BLaER1 treated with 17β-estradiol and CSF1 and Interleukin-3, amounts not matched to agents 10 nM and 100 nM (cell line): ENCODE measurements around the gene ZNF496.

Experiments
- H3K27ac ChIP-seq, 11 experiments: shearing (Covaris generic); formaldehyde crosslinking; 2 replicates each; pipeline ENCODE4 v1.8.1; 2022
- H3K27me3 ChIP-seq, 11 experiments: shearing (Covaris generic); formaldehyde crosslinking; 2 replicates each; pipeline ENCODE4 v1.8.1; 2022
- H3K36me3 ChIP-seq, 11 experiments: shearing (Covaris generic); formaldehyde crosslinking; 2 replicates each; pipeline ENCODE4 v1.8.1; 2022
- H3K4me1 ChIP-seq, 10 experiments: shearing (Covaris generic); formaldehyde crosslinking; 2 replicates each; pipeline ENCODE4 v1.8.1; 2022
- H3K4me2 ChIP-seq, 11 experiments: shearing (Covaris generic); formaldehyde crosslinking; 2 replicates each; pipeline ENCODE4 v1.8.1; 2022
- H3K4me3 ChIP-seq, 10 experiments: shearing (Covaris generic); formaldehyde crosslinking; 2 replicates each; pipeline ENCODE4 v1.8.1; 2022
- H3K9ac ChIP-seq, 11 experiments: shearing (Covaris generic); formaldehyde crosslinking; 2 replicates each; pipeline ENCODE4 v1.8.1; 2022
- H3K9me3 ChIP-seq, 11 experiments: shearing (Covaris generic); formaldehyde crosslinking; replicated peaks in 1 of 11; 2 replicates each; pipeline ENCODE4 v1.8.1; 2022
- H4K20me1 ChIP-seq, 11 experiments: shearing (Covaris generic); formaldehyde crosslinking; 2 replicates each; pipeline ENCODE4 v1.8.1; 2022
- Cebpa-rat ChIP-seq, 11 experiments: shearing (Covaris generic); IDR thresholded peaks; 2 replicates each; pipeline ENCODE4 v1.8.1; 2022

Gene ZNF496

DNA sequence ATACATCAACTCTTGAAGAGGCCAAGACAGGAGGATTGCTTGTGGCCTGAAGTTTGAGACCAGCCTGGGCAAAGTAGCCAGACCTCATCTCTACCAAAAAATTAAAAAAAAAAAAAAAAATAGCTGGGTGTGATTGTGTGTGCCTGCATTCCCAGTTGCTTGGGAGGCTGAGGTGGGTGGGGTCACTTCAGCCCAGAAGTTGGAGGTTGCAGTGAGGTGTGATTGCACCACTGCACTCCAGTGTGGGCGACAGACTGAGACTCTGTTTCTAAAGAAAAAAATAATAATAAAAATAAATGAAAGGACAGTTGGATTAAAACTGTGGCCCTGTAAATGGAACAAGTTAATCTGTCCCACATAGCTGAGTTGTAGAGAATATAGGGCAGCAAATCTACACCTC is 18.9 kb upstream of the ZNF496 start:
- Histone ChIP-seq H3K27ac (no peak overlapping the region), H3K9me3 (peaks cover 22 to 50% (median 37%) of the 10 kb centered on the region in 11 experiments), H3K27me3 (no peaks in the 10 kb centered on the region), H3K4me1 (peaks cover 0 to 5% (median 2%) of the 10 kb centered on the region in 10 experiments; a peak in 9 of 20 replicates), H3K36me3 (0 out of 22 replicates have a peak, but pooled peaks cover 0 to 5% (median 0%) of the 10 kb centered on the region in 11 experiments), H4K20me1 (no peaks in the 10 kb centered on the region), H3K4me2 (no peak overlapping the region), H3K4me3 (no peak overlapping the region), H3K9ac (no peak overlapping the region)
- no peak for TF ChIP-seq Cebpa-rat (IDR thresholded peaks at IDR 0.05)

DNA sequence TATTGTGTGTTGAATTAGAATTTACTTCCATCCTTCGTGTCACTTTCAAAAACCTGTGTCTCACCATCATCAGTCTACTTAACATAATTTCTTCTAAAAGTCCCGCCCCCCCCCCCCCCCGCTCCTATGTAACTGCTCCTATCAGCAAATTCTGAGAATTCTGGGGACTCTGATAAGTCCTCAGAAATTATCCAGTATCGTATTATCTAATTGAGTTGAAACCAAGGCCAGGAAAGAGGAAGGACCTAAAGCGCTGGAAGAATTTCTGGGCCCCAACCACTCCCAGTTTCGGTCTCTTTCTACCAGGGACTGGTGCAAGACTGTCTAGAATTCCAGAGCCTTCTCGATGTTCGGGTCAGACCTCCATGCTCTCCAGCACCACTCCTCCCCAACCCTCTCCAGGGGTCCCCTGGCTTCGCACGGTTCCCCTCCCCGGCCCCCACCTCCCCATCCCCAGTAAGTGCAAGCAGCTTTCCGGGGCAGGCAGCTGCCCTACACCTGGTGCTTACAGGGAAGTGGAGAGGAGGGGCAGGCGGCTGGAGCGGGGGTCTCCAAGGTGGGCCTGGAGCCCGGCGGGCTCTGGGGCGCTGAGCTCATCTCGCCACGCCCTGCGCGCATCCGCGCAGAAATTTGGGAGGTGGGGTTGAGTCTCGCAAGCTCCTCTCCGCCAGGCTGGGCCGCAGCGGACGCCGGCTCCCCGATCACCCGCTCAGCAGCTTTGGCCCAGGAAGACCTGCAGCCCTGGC is 16.0 kb upstream of the ZNF496 start:
- Histone ChIP-seq H3K36me3 (0 out of 22 replicates have a peak, but pooled peaks cover 0 to 5% (median 0%) of the 10 kb centered on the region in 11 experiments), H3K4me3 (no peak overlapping the region), H3K9me3 (peaks cover 16 to 42% (median 30%) of the 10 kb centered on the region in 11 experiments), H3K9ac (no peak overlapping the region), H4K20me1 (no peaks in the 10 kb centered on the region), H3K27me3 (no peaks in the 10 kb centered on the region), H3K4me1 (peaks cover 0 to 13% (median 0%) of the 10 kb centered on the region in 10 experiments; a peak in 8 of 20 replicates), H3K4me2 (0 out of 22 replicates have a peak overlapping the region, but pooled peaks of 1 of the 11 experiments have one; percentile 14), H3K27ac (no peak overlapping the region)
- TF ChIP-seq Cebpa-rat (IDR thresholded peaks at IDR 0.05): no peak

DNA sequence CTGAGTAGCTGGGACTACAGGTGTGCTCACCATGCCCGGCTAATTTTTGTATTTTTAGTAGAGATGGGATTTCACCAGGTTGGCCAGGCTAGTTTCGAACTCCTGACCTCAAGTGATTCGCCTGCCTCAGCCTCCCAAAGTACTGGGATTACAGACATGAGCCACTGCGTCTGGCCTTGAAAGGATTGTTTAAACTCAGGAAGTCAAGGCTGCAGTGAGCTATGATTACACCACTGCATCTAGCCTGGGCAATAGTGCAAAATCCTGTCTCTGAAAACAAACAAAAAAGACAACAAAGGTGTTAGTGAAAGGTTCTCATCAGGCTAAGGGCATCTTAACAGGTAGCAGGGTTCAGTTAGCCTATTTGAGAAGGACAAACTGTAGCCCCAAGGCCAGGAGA is 14.2 kb upstream of the ZNF496 start:
- no peak overlapping the region for H3K27ac ChIP-seq
- TF ChIP-seq Cebpa-rat (IDR thresholded peaks at IDR 0.05): no peak
- no peak overlapping the region for H3K4me2 ChIP-seq
- no peaks in the 10 kb centered on the region for H3K27me3 ChIP-seq
- H4K20me1 ChIP-seq: no peaks in the 10 kb centered on the region
- peaks cover under 1 to 15% (median 9%) of the 10 kb centered on the region in 11 experiments; a peak in 14 of 22 replicates for H3K36me3 ChIP-seq
- peaks cover 7 to 25% (median 15%) of the 10 kb centered on the region in 11 experiments; a peak in 20 of 22 replicates for H3K9me3 ChIP-seq
- no peak overlapping the region for H3K4me3 ChIP-seq
- H3K9ac ChIP-seq: no peak overlapping the region
- peaks cover 0 to 21% (median 0%) of the 10 kb centered on the region in 10 experiments; a peak in 8 of 20 replicates for H3K4me1 ChIP-seq

DNA sequence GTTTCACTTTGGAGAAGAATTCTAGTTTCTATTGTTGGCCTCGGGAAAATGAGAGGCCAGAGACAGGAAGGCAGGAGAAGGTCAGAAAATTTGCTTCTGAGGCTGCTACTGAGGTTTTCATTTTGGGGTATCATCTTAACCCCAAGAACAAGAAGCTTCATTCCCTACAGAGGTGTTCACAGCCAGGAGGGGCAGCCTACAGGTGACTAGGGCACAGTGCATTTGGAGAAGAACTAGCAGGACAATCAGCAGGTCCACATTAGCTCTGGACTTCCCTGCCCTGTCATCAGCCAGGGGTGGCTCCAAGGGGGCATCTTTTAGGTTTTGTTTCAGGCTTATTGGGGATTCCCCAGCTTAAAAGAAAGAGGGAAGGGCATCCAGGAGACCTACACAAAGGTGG is 12.1 kb upstream of the ZNF496 start:
- TF ChIP-seq Cebpa-rat (IDR thresholded peaks at IDR 0.05): no peak

DNA sequence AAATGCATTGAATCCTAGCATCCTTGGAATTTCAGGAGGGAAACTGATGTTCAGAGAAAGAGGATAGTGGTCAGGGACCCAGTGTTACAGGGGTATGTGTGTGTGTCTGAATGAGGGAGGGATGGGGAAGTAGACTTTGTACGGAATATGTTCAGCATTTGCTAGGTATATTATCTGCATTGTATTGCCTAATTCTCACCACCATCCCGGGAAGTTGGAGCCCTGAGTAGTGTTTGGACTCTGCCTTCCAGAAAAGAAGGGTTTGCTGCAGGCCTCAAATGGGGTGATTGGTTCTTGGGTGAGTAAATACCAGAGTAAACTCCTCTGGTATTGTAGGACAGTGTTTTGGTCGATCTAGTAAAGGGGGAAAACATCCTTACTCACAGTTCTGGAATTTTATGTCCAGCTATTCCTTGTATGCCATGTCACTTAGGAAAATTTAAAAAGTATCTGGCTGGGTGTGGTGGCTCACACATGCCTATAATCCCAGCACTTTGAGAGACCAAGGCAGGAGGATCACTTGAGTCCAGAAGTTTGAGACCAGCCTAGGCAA is 7.1 kb upstream of the ZNF496 start:
- H3K9ac ChIP-seq: no peak overlapping the region
- no peak overlapping the region for H3K27ac ChIP-seq
- peaks cover 0 to 51% (median 21%) of the 10 kb centered on the region in 11 experiments; a peak in 12 of 22 replicates for H4K20me1 ChIP-seq
- H3K4me3 ChIP-seq: no peak overlapping the region
- H3K4me1 ChIP-seq: peaks cover 33 to 58% (median 44%) of the 10 kb centered on the region in 10 experiments
- H3K4me2 ChIP-seq: no peak overlapping the region
- no peaks in the 10 kb centered on the region for H3K9me3 ChIP-seq
- no peak for TF ChIP-seq Cebpa-rat (IDR thresholded peaks at IDR 0.05)
- H3K27me3 ChIP-seq: no peaks in the 10 kb centered on the region
- peaks cover 21 to 49% (median 30%) of the 10 kb centered on the region in 11 experiments for H3K36me3 ChIP-seq

More for the DNA sequence above, 12.1 kb upstream of the ZNF496 start:
- Histone ChIP-seq H3K9me3 (peaks cover 0 to 7% (median 0%) of the 10 kb centered on the region in 11 experiments; a peak in 1 of 22 replicates), H3K36me3 (peaks cover 17 to 31% (median 26%) of the 10 kb centered on the region in 11 experiments), H3K4me2 (peak overlapping the region in 2 of 11 experiments; percentile 48 to 50; a peak in 3 of 22 replicates), H3K27ac (no peak overlapping the region), H3K9ac (no peak overlapping the region), H4K20me1 (peaks cover 0 to 9% (median 0%) of the 10 kb centered on the region in 11 experiments; a peak in 3 of 22 replicates), H3K27me3 (no peaks in the 10 kb centered on the region), H3K4me1 (peaks cover 0 to 21% (median 0%) of the 10 kb centered on the region in 10 experiments; a peak in 8 of 20 replicates), H3K4me3 (no peak overlapping the region)

DNA sequence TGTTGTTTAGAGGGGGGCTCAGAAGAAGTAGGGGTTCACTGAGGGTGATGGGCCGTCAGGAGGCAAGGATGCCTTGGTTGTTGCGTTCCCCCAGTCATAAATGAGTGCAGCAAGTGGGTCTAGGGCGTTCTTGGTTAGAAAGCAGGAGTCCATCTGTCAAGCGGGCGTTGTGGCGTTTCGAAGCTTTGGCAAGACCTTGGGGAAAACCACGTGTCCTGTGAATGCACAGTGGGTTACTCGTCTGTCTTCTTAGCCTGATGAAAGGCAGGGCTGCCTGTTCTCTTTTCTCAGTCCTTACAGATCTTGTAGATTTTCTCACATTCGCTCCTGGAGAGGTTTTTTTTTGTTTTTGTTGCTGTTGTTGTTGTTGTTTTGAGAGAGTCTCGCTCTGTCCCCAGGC is 6.3 kb upstream of the ZNF496 start:
- Histone ChIP-seq H3K4me1 (peaks cover 41 to 58% (median 51%) of the 10 kb centered on the region in 10 experiments), H4K20me1 (peaks cover 0 to 58% (median 21%) of the 10 kb centered on the region in 11 experiments; a peak in 12 of 22 replicates)
- TF ChIP-seq Cebpa-rat (IDR thresholded peaks at IDR 0.05): no peak

DNA sequence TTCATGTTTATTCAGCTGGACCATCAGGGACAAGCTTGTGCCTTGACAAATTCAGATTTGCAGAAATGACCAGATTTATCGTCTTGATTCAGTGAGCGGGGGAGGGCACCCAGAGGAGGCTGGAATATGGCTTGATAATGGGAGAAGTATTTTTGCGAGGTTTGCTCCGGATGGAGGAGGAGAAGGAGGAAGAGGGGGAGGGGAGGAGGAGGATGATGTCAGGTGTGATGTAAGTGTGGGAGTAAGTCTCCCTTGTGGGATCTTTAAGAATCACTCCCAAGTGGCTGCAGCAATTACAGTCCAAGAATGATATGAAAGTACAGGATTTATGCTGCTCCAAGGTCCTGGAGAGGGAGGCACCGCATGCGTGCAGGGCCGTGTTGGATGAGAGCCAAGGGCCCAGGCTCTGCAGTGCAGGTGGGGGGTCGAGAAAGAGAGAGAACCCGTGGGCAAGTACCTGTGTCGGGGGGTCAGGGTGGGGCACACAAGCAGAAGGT is 5.6 kb upstream of the ZNF496 start:
- no peaks in the 10 kb centered on the region for H3K9me3 ChIP-seq
- H3K36me3 ChIP-seq: peaks cover 23 to 54% (median 30%) of the 10 kb centered on the region in 11 experiments
- H4K20me1 ChIP-seq: peaks cover 0 to 61% (median 21%) of the 10 kb centered on the region in 11 experiments; a peak in 12 of 22 replicates
- no peak overlapping the region for H3K9ac ChIP-seq
- H3K27ac ChIP-seq: no peak overlapping the region
- TF ChIP-seq Cebpa-rat (IDR thresholded peaks at IDR 0.05): no peak
- no peaks in the 10 kb centered on the region for H3K27me3 ChIP-seq
- H3K4me2 ChIP-seq: peak overlapping the region in 8 of 11 experiments; percentile 4 to 47 (median 23); a peak in 9 of 22 replicates
- peaks cover 48 to 59% (median 56%) of the 10 kb centered on the region in 10 experiments for H3K4me1 ChIP-seq
- no peak overlapping the region for H3K4me3 ChIP-seq

More for the DNA sequence above, 6.3 kb upstream of the ZNF496 start:
- Histone ChIP-seq H3K9ac (no peak overlapping the region), H3K27me3 (no peaks in the 10 kb centered on the region), H3K4me3 (no peak overlapping the region), H3K4me2 (peak overlapping the region in 8 of 11 experiments; percentile 4 to 47 (median 23); a peak in 9 of 22 replicates), H3K9me3 (no peaks in the 10 kb centered on the region), H3K36me3 (peaks cover 23 to 54% (median 30%) of the 10 kb centered on the region in 11 experiments), H3K27ac (no peak overlapping the region)

DNA sequence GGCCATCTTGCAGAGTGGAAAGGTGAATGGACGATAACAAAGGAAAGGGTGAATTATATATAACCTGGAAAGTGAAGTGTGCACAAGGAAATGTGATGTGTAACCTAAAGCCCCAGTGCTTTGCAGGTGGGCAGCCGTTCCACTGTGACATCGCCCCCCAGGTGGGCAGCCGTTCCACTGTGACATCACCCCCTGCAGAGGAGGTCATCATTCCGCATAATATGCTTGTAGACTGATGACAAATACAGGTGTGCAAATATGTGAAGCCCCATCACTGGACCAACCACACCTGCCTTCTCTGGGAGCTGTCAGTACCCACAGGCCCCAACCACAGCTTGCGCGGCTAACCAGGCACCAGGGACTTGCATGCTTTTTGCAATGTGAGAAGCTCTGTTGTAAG is 4.7 kb upstream of the ZNF496 start:
- Histone ChIP-seq H3K27ac (no peak overlapping the region), H4K20me1 (peaks cover 0 to 61% (median 21%) of the 10 kb centered on the region in 11 experiments; a peak in 12 of 22 replicates), H3K9me3 (no peaks in the 10 kb centered on the region), H3K4me1 (peaks cover 45 to 60% (median 57%) of the 10 kb centered on the region in 10 experiments), H3K27me3 (no peaks in the 10 kb centered on the region), H3K36me3 (peaks cover 23 to 49% (median 28%) of the 10 kb centered on the region in 11 experiments), H3K4me2 (peak overlapping the region in 3 of 11 experiments; percentile 93 to 96 (median 93); a peak in 1 of 22 replicates), H3K4me3 (no peak overlapping the region), H3K9ac (no peak overlapping the region)
- no peak for TF ChIP-seq Cebpa-rat (IDR thresholded peaks at IDR 0.05)
